Gastrocnemius medialis (tissue), 4 donors: ENCODE measurements around the gene CRISPLD2. TPM values are rescaled to one million over a fixed set of nuclear protein-coding genes. Genes with fewer than 3 reads are reported as not detected.

Experiments used
- ATAC-seq, 2 donors: fragments of 150-250 bp; one replicate each; pipeline ENCODE4 v1.9.1; 2016
- DNase-seq, 2 donors: peaks; one replicate each; pipeline ENCODE4 v3.0.0-alpha.2; 2019
- H3K27ac ChIP-seq, 4 donors: fragments of 200-600 bp; sonication (generic); 1 replicate in 1 of 4; 2 replicates in 3 of 4; pipeline ENCODE4 v1.5.1; 2016 to 2018; ENCODE audit warnings: mild to moderate bottlenecking in 2 of 4, moderate library complexity in 1 of 4
- H3K27me3 ChIP-seq, 3 donors: fragments of 200-600 bp; sonication (generic) in 2 of 3; 1 replicate in 1 of 3; 2 replicates in 2 of 3; pipeline versions ENCODE4 v1.5.1 to v1.6.0; 2016 to 2019; ENCODE audit warnings: mild to moderate bottlenecking in 1 of 3, moderate library complexity in 1 of 3
- H3K36me3 ChIP-seq, 2 donors: fragments of 200-600 bp; sonication (generic) in 1 of 2; one replicate each; pipeline ENCODE4 v1.5.1; 2017 to 2018
- H3K4me1 ChIP-seq, 2 donors: fragments of 200-600 bp; sonication (generic) in 1 of 2; one replicate each; pipeline ENCODE4 v1.5.1; 2016 to 2017; ENCODE audit warnings: mild to moderate bottlenecking in 2 of 2
- H3K4me3 ChIP-seq, 4 donors: fragments of 200-600 bp; sonication (generic) in 3 of 4; 1 replicate in 1 of 4; 2 replicates in 3 of 4; pipeline ENCODE4 v1.5.1; 2016 to 2019; ENCODE audit warnings: mild to moderate bottlenecking in 2 of 4
- H3K9me3 ChIP-seq, 3 donors: fragments of 200-600 bp; sonication (generic) in 2 of 3; 1 replicate in 1 of 3; 2 replicates in 2 of 3; pipeline ENCODE4 v1.5.1; 2016 to 2019
- CTCF ChIP-seq, 5 experiments: fragments of 450-650 bp in 3 of 5; fragments of 200-600 bp in 2 of 5; sonication (generic) in 2 of 5; IDR thresholded peaks in 4 of 5; conservative IDR thresholded peaks in 1 of 5; 1 replicate in 4 of 5; 2 replicates in 1 of 5; pipeline ENCODE4 v1.5.1; 2016 to 2019; ENCODE audit warnings: antibody characterized with exemption in 5 of 5, mild to moderate bottlenecking in 3 of 5, moderate library complexity in 3 of 5
- POLR2A ChIP-seq, 2 donors: fragments of 450-650 bp; IDR thresholded peaks; one replicate each; pipeline ENCODE4 v1.6.1; 2017; ENCODE audit warnings: antibody characterized with exemption in 2 of 2, mild to moderate bottlenecking in 2 of 2, moderate library complexity in 2 of 2
- in situ Hi-C, 4 donors: fragments of 200-750 bp; cut with MboI; loops; one replicate each; pipeline versions ENCODE4 v1.15.0 to v1.8.0; 2017; ENCODE audit warnings: low sequenced_read_pairs in 4 of 4
- intact Hi-C: fragments of 100-400 bp; cut with DNase I; formaldehyde crosslinking; loops from one replicate; pipeline ENCODE4 v1.15.1; 2023; ENCODE audit warnings: low total_unique reads
- total RNA-seq, 4 donors: library from RNA; depleted of rRNA; stranded (reverse); fragments of >200 nt; gene quantifications; one replicate each; pipeline versions ENCODE4 v1.1.0 to v1.2.3, GENCODE V29; 2016

Gene CRISPLD2
- total RNA-seq, 4 donors from 2014 or later, result 26.1 to 50.1 (median 39.0) TPM

- H3K27me3 ChIP-seq, result no peaks in the 10 kb centered on the region
- no peaks in the 10 kb centered on the region for H3K9me3 ChIP-seq
- TF ChIP-seq POLR2A (IDR thresholded peaks at IDR 0.05) (no peak), CTCF (IDR thresholded peaks at IDR 0.05 in 4 of 5, conservative IDR thresholded peaks at IDR 0.05 in 1 of 5) (no peak)
- DNase-seq (peak in 1 of 2 donors; percentile 50), ATAC-seq (peak; percentile 56 to 70)
- no peaks in the 10 kb centered on the region for H3K36me3 ChIP-seq
- no peaks in the 10 kb centered on the region for H3K4me1 ChIP-seq
- H3K4me3 ChIP-seq, result no peak overlapping the region
- H3K27ac ChIP-seq, result peak overlapping the region; percentile 8 to 66 (median 46)
- in situ Hi-C loops (no loop called here), intact Hi-C loops (no loop called here)
Measured at GRCh38 chr16:84810518-84811273, 9.1 kb upstream of the CRISPLD2 start.

GRCh38 chr16:84811529-84811928 lies 8.3 kb upstream of the CRISPLD2 start:
- in situ Hi-C loops, result no loop called here
- TF ChIP-seq CTCF (IDR thresholded peaks at IDR 0.05 in 4 of 5, conservative IDR thresholded peaks at IDR 0.05 in 1 of 5), result no peak
- no peak for TF ChIP-seq POLR2A (IDR thresholded peaks at IDR 0.05)
- no peak for DNase-seq

GRCh38 chr16:84813141-84813934 lies 6.4 kb upstream of the CRISPLD2 start:
- no peaks in the 10 kb centered on the region for H3K36me3 ChIP-seq
- intact Hi-C loops (no loop called here), in situ Hi-C loops (no loop called here)
- no peaks in the 10 kb centered on the region for H3K27me3 ChIP-seq
- H3K4me3 ChIP-seq, result no peak overlapping the region
- TF ChIP-seq CTCF (IDR thresholded peaks at IDR 0.05 in 4 of 5, conservative IDR thresholded peaks at IDR 0.05 in 1 of 5), result no peak
- TF ChIP-seq POLR2A (IDR thresholded peaks at IDR 0.05), result no peak
- DNase-seq (no peak), ATAC-seq (no peak)
- H3K4me1 ChIP-seq, result no peaks in the 10 kb centered on the region
- no peak overlapping the region for H3K27ac ChIP-seq
- H3K9me3 ChIP-seq, result no peaks in the 10 kb centered on the region

More at GRCh38 chr16:84811529-84811928, 8.3 kb upstream of the CRISPLD2 start:
- Histone ChIP-seq H3K36me3 (no peaks in the 10 kb centered on the region), H3K27ac (no peak overlapping the region), H3K4me3 (no peak overlapping the region), H3K4me1 (no peaks in the 10 kb centered on the region), H3K9me3 (no peaks in the 10 kb centered on the region), H3K27me3 (no peaks in the 10 kb centered on the region)
- intact Hi-C loops, result no loop called here
- no peak for ATAC-seq

GRCh38 chr16:84815462-84815861 lies 4.3 kb upstream of the CRISPLD2 start:
- H3K27ac ChIP-seq, result peak overlapping the region in 1 of 4 donors; percentile 28
- in situ Hi-C loops, result no loop called here

More at GRCh38 chr16:84815462-84815861, 4.3 kb upstream of the CRISPLD2 start:
- DNase-seq, result no peak
- intact Hi-C loops, result no loop called here
- TF ChIP-seq CTCF (IDR thresholded peaks at IDR 0.05 in 4 of 5, conservative IDR thresholded peaks at IDR 0.05 in 1 of 5), result no peak
- TF ChIP-seq POLR2A (IDR thresholded peaks at IDR 0.05), result no peak
- H3K4me1 ChIP-seq, result peaks cover 5 to 10% of the 10 kb centered on the region in 2 donors
- ATAC-seq, result no peak
- no peaks in the 10 kb centered on the region for H3K36me3 ChIP-seq
- H3K9me3 ChIP-seq, result no peaks in the 10 kb centered on the region
- peaks cover 0 to 9% (median 5%) of the 10 kb centered on the region in 3 donors for H3K27me3 ChIP-seq
- no peak overlapping the region for H3K4me3 ChIP-seq
